HG03521 (cell line): ENCODE measurements around the gene TAAR9.

Experiments
- ATAC-seq: cut with Tn5 transposase; IDR thresholded peaks from one replicate; pipeline ENCODE4 v1.9.1; 2021; ENCODE audit warnings: mild to moderate bottlenecking, moderate library complexity; ENCODE audit not compliant: unreplicated experiment

TAAR9 gene

DNA sequence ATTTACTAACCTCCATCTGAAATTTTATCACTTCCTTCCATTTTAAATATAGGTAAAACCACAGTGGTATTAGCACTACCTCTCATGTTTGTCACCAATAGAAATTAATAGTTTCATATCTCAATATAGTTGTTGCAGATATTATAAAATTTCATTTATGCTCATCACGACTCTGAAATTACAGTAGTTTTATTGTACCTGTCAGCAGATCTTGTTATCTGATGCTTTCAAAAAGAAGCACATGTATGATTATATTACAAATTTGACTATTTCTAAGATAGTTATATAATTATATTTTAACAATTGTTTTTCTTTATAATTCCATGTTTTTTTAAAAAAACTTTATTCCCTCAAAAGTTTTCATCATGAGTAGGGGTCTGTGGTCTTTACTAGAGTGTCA, 46.6 kb downstream of the TAAR9 start:
- no peak for ATAC-seq

DNA sequence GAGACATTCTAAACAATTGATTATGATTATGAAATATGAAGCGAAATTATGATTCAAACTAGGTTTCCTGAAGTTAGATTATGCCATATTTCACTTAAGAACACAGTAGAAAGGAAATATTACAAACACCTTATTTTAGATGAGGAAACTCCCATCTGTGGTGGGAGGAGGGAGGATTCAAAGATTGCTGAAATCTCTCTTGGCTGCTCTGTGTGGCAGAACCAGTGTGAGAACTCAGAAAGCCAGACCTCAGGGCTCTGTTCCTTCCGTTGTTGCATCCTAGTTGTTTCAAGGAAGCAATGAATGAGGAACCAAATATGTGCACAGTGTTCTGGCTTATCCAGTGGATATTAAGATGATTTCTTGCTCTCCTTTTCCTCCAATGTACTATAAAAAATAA, 49.3 kb downstream of the TAAR9 start:
- ATAC-seq: no peak
